Activated T-cell treated with anti-CD3 and anti-CD28 coated beads, Interleukin-2, amount 50 U/mL, for 1 hour (primary cell): Measurements from ENCODE around the gene NDRG4.

ENCODE experiments used
- DNase-seq: peaks from one replicate; pipeline ENCODE4 v3.0.0-alpha.2; 2020

Gene NDRG4, protein sequence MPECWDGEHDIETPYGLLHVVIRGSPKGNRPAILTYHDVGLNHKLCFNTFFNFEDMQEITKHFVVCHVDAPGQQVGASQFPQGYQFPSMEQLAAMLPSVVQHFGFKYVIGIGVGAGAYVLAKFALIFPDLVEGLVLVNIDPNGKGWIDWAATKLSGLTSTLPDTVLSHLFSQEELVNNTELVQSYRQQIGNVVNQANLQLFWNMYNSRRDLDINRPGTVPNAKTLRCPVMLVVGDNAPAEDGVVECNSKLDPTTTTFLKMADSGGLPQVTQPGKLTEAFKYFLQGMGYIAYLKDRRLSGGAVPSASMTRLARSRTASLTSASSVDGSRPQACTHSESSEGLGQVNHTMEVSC

DNA sequence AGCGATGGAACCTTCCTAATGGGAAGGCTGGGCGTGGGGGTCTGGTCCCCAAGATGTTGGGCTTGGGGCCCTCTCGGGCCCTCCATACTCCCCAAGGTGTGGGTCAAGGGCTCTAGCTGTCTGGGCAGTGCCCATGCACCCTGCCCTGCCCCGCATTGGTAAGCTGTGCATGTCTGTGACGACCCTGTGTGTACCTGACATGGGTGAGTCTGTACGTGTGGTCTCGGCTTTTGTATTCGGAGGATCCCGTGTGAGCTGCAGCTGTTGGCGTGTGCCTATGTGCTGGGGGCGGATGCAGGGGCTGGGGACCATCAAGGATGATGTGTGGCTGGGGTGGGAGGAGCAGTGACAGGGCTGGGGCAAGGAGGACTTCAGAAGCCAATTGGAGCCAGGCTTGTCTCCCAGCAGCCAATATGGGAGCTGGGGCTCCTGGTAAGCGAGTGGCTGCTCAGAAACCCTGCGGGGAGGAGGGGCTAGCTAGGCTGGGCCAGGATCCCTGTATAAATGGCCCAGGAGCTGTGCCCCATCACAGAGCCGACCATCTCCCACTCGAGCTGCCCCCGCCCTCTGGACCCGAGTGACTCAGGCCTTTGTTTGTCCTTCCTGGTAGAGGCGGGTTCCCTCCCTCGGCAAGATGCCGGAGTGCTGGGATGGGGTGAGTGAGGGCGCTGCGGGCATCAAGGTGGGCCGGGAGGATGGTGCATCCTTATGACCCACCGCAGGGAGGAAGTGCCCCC lies at the start of gene NDRG4:
Gene NDRG4, plus strand, starts transcription at position 529 of the 737 bp plus-strand sequence. Its CDS starts 106 bp downstream, at position 635.
- DNase-seq = peak; percentile 42

DNA sequence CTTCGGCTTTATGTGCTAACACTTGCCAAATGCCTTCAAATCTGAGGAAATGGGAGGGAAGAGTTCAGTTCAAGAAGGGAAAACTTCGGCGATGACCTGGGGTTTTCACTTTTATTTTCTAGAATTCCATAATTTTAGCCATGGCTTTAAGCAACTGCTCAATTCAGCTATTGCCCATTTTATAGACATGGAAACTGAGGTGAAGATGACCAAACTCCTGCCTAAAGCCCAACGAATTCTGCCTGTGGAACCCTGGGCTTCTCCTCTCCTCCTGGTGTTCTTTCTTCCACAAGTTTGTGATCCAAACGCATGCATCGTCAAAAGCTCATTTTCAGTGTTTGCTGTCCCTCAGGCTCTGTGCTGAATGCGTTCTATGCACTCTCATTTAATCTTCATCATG lies 49.4 kb upstream of the NDRG4 start:
- DNase-seq = no peak

DNA sequence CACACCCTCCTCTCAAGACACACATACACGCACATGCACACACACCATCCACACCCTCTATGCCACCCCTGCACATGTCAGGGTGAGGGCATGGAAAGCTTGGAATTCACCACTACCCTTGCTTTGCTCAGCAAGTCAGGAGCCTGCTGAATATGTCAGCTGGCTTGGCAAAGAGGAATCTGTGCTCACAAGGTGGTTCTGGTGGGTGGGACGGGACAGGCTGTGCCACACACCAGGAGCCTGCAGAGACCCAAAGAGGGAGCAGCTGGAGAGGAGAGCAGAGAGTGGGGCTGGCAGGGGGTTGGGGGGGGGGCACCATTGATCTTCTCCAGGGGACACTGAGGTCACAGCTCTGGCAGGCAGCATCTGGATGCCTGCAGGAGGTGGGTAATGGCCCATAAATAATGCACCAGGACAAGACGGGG lies 48.7 kb upstream of the NDRG4 start:
- no peak for DNase-seq

DNA sequence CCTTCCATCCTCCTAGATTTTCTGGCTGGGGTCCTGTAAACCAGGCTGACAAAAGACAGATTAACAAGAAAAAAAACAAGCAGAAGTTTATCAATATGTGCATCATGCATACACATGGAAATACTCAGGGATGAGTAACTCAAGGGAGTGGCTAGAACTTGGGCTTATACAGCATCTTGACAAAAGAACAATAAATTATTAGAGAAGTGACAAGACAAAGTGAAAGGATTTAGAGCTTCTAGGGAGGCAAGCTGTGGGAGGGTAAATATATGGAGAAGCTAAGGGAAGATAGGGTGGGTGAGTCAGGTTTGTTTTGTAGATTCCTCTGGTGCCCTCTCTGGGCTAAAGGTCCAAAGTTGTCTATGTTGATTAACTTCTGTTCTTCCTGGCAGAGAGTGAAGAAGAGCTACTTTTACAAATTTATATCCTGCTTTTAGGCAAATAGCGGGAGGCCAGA lies 48.0 kb upstream of the NDRG4 start:
- no peak for DNase-seq

DNA sequence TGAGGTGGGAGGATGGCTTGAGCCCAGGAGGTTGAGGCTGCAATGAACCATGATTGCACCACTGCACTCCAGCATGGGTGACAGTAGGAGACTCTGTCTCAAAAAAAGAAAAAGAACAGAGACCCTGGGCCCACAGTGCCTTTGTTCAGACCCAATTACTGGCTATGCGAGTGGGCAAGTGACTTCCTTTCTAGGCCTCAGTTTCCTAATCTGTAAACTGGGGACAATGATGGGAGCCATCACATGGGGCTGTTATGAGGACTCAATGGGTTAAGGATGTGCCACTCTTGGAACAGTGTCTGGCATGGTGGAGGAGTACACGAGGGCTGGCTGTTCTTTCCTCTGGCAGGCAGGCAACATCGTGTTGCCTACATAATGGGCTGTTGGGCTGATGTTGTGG lies 47.3 kb upstream of the NDRG4 start:
- DNase-seq = no peak

DNA sequence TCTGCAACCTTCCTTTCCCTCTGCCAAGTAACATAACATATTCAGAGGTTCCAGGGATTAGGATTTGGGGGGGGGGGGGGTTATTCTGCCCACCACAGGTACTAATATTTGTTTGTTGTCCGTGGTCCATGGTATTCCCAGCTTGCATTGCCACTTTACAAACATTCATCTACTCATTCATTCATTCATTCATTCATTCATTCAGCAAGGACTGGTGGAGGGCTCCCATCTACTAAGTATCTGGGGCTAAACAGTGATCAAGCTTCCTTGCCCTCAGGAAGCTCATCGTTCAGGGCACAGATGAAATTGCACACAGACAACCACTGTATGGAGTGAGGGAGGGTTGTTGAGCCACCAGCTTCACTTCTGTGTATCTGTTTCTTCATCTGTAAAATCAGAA lies 45.8 kb upstream of the NDRG4 start:
- DNase-seq = no peak

DNA sequence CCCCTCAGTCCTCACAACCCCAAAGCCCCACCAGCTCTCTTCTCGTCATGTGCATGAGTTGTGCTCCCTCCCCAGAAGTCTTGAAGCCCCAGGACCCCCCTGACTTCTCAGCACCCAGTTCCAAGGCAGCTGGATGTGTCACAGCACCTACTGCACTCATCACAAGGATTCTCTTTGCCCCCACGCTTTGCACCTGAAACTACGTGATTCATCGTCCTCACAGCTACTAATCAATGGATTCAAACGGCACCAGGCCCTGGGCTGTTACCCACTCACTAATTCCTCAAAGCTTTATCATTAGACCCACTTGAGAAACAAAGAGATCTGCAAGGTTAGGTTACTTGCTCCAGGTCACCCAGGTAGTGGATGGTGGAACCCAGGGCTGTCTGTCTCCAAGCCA lies 45.1 kb upstream of the NDRG4 start:
- DNase-seq = no peak

DNA sequence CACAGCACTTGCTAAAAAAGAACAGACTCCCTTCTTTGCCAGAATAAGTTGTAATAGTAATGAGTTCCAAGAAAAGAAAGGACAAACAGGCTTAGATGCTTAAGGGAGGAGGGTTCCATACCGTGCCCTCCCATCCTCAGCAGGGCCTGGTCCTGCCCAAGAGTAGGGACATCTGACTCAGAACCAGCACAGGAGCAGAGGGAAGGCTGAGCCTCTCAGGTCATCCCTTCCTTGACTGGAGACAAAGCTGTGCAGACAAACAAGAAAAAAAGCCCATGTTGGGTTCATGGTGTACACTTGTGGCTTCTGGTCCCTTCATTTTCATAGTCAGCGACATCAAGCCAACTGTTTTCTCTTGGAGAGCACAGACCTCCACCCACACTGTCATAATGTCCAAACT lies 44.2 kb upstream of the NDRG4 start:
- no peak for DNase-seq

DNA sequence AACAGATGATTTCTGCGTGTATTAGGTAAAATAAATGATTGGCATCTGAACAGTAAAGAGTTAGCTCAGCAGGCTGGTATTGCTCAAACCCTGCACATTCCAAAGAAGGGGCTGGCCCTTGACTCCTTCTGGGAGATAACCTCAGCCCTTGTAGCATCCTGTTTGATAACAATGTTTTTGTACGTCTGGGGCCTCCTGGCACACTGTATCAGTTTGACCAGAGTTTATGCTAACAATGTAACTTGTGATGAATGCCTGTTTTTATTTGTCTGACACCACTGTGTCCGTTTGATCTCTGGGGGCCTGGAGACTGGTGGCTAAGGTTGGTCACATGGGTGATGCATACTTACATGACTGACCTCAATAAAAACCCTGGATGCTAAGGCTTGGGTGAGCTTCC lies 43.8 kb upstream of the NDRG4 start:
- no peak for DNase-seq

DNA sequence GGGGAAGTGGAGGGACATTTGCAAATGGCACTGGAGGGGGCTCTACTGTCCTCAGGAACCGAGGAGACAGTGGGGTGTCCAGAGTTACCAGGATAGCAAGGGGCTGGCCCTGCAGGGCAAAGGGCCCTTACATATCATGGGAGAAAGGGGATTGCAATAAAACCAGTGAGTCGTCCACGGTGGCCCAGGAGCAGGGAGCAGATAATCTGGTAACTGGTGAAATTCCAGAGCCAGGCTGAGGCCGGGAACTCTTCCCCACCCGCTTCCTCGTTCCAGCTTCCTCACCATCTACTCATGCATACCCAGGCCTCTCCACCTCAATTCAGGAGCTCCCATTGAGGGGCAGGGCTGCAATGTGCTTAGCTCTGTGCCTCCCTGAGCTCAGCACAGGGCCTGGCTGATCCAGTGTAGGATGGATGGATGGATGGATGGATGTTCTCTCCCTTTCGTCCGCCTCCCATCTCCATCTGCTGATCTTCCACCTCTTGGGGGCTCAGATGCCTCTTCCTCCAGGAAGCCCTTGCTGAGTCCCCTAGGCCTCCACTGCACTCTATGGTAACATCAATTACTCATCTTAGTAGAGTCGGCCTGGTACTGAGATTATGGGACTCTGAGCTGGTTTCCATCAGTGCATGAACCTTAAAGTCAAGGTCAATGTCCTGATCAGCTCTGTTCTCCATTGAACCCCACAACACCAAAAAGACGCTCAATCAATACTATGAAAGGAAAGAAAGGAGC lies 41.2 kb upstream of the NDRG4 start:
- no peak for DNase-seq

DNA sequence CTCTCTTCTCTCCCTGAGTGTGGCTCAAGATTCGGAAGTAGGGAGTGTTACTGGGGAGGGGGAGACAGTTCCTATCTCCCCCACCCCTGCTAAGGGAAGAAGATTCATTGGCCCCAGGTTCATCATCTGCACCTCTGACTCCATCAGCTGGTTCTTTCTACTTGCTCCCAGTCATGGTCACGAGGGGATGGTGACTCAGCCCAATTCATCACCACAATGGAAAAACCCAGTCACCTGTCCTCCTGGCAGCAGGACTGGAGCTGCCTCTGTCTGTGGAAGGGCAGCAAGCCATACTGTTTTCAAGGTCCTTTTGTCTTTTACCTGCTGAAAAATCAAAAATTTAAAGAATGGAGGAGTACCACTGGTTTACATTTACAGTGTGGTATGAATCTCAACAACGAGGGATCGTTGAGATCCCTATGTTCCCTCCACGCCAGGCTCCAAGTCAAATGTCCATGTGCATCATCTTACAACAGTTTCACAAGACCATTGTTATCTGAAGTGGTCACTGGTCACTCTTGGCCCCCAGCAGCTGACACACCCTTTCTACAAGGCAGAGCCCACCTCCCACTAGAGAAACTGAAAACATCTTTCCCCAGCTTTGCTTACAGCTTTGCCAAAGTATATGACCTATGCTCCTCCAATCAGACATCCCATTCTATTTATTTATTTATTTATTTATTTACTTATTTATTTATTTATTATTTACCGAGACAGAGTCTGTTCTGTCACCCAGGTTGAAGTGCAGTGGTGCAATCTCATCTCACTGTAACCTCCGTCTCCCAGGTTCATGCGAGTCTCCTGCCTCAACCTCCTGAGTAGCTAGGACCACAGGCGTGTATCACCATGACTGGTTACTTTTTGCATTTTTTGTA lies 40.4 kb upstream of the NDRG4 start:
- DNase-seq = no peak

DNA sequence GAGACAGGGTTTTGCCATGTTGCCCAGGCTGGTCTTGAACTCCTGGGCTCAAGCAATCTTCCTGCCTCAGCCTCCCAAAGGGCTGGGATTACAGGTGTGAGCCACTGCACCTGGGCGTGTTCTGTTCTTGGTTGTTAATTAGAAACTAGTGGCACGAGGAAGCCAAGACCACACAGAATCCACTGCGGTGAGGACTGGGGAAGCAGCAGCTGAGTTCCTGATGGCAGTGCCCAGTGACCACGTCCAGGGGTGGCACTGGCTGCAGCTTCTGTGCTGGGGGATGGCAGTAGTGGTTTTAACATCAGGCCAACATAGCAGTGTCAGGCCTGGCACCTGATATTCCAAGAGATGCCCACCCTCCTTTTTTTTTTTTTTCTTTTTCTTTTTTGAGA lies 39.7 kb upstream of the NDRG4 start:
- DNase-seq = no peak

DNA sequence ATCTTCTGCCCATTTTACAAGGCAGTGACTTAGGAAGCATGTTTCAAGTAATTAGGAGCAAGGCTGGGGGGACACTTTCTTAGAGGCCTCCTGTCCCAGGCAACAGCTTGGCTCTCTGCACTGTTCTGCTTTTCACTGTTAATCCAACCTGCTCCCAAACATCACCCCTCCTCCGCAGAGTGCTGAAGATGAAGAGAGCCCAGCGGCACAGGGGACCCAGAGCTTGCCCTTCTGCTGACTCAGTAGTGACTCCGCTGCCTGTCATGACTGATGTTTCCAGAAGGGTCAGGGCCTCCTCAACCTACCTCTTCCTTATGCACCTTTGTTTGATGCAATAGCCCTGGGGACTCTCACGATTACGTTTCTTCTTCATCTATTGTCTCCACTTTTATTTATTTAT lies 38.9 kb upstream of the NDRG4 start:
- DNase-seq = no peak

DNA sequence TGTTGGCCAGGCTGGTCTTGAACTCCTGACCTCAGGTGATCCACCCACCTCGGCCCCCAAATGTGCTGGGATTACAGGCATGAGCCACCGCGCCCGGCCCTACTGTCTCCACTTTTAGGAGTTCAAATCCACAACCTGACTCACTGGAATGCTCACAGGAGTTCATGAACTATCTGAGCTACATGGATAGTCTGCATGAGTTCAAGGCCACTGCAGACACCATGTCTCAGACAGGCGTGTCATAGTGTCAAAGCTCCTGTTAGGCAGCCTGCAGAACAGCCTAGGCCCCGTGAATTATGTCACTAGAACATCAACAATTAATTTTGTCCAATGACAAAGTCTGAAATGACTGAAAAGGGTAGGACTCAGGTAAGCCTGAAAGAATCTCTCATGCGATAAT lies 38.3 kb upstream of the NDRG4 start:
- no peak for DNase-seq

DNA sequence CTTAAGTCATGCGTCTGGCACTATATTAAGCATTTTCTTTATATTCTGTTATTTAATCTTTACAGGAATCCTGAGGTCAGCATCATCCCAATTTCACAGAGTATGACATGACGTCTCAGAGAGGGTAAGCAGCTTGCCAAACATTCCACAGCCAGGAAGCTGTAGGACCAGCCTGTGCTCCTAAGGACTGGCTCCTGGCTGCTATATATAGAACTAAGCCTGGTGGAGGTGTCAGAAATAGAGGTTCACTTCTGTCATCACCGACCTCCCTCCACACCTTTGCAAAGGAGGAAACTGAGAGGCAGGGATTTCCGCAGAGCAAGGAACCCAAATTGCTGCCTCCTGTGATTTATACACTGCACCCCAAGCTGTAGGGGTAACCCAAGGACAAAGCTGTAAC lies 37.9 kb upstream of the NDRG4 start:
- no peak for DNase-seq

DNA sequence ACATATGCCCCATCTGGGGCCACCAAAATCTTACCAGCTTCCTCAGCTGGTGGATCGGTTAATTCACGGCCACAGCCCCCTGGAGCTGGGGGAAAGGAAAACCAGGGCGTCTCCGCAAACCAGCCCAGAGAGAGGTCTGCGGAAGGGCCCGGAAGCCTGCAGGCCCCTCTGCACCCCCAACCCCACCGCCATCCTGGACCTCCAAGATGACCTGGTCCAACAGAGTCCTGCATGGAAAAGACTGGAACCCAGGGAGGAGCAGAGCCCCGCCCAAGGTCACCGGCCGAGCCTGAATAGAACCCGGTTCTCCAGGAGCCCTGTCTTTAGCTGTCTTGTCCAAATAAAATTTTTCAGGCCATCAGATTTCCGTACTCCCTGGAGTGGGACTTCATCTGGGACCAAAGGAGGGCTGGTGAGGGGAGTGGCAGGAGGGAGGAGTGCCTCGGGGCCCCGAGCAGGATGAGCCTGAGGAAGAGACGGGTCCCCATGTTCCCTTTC lies 37.4 kb upstream of the NDRG4 start:
- no peak for DNase-seq

DNA sequence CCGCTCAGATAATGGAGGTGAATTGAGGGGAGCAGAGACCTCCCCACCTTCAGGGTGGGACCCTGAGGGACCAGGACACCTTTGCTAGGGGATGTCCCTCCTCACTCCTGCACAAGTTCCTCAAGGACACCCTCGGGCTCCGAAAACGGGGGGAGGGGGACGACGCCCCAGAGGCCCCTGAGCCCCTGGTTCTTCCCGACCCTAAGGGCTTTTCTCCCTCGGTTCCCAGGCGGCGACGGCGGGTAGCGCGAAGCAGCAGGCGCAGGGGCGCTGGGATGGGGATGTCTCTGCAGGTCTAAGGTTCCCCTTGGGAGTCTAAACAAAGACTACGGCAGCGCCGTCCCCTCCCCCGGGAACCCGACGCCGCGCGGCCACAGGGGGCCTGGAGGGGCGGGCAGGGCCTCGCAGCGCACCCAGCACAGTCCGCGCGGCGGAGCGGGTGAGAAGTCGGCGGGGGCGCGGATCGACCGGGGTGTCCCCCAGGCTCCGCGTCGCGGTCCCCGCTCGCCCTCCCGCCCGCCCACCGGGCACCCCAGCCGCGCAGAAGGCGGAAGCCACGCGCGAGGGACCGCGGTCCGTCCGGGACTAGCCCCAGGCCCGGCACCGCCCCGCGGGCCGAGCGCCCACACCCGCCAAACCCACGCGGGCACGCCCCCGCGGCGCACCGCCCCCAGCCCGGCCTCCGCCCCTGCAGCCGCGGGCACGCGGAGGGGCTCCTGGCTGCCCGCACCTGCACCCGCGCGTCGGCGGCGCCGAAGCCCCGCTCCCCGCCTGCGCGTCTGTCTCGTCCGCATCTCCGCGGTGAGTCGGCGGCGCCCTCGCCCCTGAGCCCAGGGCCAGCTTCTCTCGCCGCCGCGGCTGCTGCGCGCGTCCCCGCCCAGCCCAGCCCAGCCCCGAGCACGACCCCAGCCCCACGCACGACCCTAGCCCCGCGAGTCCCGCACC lies 36.7 kb upstream of the NDRG4 start:
- peak; percentile 22 for DNase-seq

DNA sequence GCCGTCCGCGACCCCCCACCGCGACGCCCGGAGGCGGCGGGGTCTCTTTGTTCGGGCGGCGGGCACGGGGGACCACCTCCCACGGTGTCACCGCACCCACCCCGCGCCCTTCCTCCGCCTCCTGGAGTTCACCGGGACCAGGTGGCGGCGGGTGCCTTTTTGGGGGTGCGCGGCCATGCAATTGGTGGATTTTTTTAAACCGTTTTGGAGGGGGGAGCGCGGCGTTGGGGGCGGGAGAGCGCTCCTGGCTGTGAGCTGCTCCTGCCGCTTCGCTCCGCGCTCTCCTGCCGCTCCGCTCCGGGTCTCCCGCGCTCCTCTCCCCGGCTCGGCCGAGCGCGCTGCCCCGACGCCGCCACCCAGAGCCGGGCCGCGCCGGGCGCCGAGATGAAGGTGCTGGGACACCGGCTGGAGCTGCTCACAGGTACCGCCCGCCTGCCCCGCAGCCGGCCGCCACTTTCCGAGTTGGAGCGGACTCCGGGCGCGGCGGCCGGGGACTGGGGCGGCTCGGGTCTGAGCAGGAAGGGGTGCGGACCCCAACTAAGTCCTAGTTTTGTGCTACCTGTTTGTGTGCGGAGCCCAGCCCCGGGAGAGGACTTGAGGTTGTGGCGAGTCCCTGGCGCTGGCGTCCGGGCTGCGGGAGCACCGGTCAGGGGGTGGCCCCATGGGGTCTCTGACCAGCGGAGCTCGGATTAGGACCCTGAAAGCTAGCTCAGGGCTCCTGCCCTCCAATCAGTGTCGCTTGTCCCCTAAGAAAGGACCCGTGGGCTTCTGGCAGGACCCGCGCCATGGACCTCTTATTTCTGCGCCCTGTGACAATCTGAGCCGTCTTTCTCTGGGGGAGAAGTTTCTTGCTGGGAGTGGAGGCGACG lies 35.7 kb upstream of the NDRG4 start:
- no peak for DNase-seq

DNA sequence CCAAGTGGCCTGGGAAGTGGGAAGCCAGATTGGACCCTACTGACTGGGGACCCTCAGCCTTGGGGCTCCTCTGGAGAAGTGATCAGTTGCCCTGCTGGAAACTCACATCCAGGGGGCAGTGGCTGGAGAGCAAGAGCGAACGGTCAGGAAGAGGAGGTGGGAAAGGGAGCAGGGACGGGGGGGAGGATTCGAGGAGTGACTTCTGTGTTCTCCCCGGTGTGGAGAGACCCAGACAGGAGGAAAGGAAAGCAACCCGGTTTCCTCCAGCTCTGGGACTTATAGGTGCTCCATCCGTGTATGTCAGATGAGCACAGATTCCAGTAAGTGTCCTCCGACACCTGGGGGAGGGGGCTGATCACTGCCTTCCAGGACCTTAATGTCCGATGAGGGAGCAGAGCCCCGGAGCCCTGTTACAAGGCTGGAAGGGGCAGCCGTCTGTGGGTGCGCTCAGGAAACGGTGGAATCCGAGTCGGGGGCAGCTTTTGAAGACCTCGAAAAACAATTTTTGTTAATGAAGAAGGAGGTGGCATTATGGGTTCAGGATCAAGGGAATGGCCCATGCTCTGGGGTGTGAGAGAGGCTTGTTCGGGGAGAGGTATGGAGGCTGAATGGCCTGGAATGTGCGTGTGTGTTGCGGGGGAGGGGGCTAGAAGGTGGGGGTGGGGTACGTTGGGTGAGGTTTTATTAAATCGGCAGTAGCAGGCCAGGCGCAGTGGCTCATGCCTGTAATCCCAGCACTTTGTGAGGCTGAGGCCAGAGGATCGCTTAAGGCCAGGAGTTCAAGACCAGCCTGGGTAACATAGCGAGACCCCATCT lies 34.8 kb upstream of the NDRG4 start:
- DNase-seq = no peak
